NCI-H345 treated with DMSO at 0.1 percent for 48 hours (cell line): ENCODE measurements around the gene TMEM63B.
A peak's percentile ranks its signal among the peaks of the same experiment; 100 is the strongest.

Source experiments
- DNase-seq: peaks from one replicate; lab custom pipeline; 2025; ENCODE audit not compliant: unreplicated experiment; lab: John Stamatoyannopoulos, UW

The TMEM63B gene

GRCh38 chr6:44116641-44117382 lies 10.5 kb upstream of the TMEM63B start:
- no peak for DNase-seq

- DNase-seq: no peak
Observed at GRCh38 chr6:44117397-44118128, 9.8 kb upstream of the TMEM63B start.

GRCh38 chr6:44119704-44120262 lies 7.6 kb upstream of the TMEM63B start:
- DNase-seq: no peak

GRCh38 chr6:44120692-44121443 lies 6.5 kb upstream of the TMEM63B start:
- DNase-seq: no peak

- no peak for DNase-seq
Observed at GRCh38 chr6:44122801-44123200, 4.6 kb upstream of the TMEM63B start.

- no peak for DNase-seq
Observed at GRCh38 chr6:44123544-44123943, 3.8 kb upstream of the TMEM63B start.

- no peak for DNase-seq
Observed at GRCh38 chr6:44126320-44127149, 819 bp upstream of the TMEM63B start.

GRCh38 chr6:44128020-44128917 lies 915 bp downstream of the TMEM63B start:
- DNase-seq: no peak

GRCh38 chr6:44129841-44130322 lies 2.5 kb downstream of the TMEM63B start:
- no peak for DNase-seq

- DNase-seq: no peak
Observed at GRCh38 chr6:44131892-44132291, 4.5 kb downstream of the TMEM63B start.

- no peak for DNase-seq
Observed at GRCh38 chr6:44132476-44132875, 5.1 kb downstream of the TMEM63B start.

- DNase-seq: peak; percentile 49
Observed at GRCh38 chr6:44133003-44133931, 5.9 kb downstream of the TMEM63B start.

GRCh38 chr6:44133981-44134711 lies 6.8 kb downstream of the TMEM63B start:
- no peak for DNase-seq

- DNase-seq: no peak
Observed at GRCh38 chr6:44135173-44135758, 7.9 kb downstream of the TMEM63B start.

- no peak for DNase-seq
Observed at GRCh38 chr6:44135875-44136274, 8.5 kb downstream of the TMEM63B start.

GRCh38 chr6:44138717-44139350 lies 11.5 kb downstream of the TMEM63B start:
- no peak for DNase-seq

- no peak for DNase-seq
Observed at GRCh38 chr6:44139351-44139743, 12.0 kb downstream of the TMEM63B start.
